Mammary epithelial cell (primary cell): ENCODE results near the gene KIF1A.

Source experiments
- CTCF ChIP-seq, 2 donors: IDR thresholded peaks in 1 of 2; conservative IDR thresholded peaks in 1 of 2; 2 replicates each; pipeline ENCODE4 v1.5.1; 2011 to 2012; ENCODE audit warnings: inconsistent platforms in 2 of 2, low read length in 2 of 2, mild to moderate bottlenecking in 2 of 2, control low read depth in 1 of 2, low read depth in 1 of 2; ENCODE audit not compliant: insufficient read depth in 1 of 2; ENCODE audit errors: extremely low read depth in 1 of 2
- EZH2 ChIP-seq: IDR thresholded peaks from 2 replicates; pipeline ENCODE4 v1.6.1; 2012; ENCODE audit warnings: low read length, inconsistent platforms, borderline replicate concordance

DNA sequence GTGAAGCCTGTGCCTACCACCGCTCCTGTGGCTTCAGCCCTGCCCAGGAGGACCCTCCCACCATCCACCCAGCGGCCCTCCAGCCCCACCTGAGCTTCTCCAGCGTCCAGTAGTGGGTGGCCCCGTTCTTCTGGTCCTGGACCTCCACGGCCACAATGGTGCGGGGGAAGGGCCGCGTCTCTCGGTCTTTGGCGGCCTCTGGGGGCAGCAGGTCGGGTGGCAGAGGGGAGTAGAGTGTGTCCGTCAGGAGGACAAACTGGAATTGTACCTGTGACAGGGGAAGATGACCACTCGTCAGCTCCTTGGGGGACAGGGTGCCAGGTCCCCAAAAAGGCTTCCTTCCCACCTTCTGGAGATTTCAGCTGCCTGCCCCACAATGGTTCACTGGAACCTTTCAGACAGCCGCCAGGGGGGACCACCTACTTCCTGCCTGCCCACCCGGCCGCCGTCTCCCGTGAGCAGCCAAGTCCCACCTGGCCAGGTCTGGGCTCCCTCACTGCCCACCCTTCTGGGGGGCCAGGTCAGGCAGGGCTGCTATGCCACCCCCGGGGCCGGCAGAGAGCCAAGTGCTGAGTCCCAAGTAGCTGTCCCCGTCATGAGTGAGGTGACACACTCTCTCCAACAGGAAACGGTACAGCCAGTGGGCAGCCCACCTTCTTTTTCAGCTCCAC, 59.3 kb downstream of the KIF1A start:
- no peak for TF ChIP-seq CTCF (conservative IDR thresholded peaks at IDR 0.05 in 1 of 2, IDR thresholded peaks at IDR 0.05 in 1 of 2; ENCODE audit: extremely low read depth in 1 of 2, insufficient read depth in 1 of 2, low read depth in 1 of 2, low read length in 2 of 2)
- no peak for TF ChIP-seq EZH2
